Measurements from ENCODE around the gene EXD3.
A peak's percentile ranks its signal among the peaks of the same experiment; 100 is the strongest.

The EXD3 gene

DNA sequence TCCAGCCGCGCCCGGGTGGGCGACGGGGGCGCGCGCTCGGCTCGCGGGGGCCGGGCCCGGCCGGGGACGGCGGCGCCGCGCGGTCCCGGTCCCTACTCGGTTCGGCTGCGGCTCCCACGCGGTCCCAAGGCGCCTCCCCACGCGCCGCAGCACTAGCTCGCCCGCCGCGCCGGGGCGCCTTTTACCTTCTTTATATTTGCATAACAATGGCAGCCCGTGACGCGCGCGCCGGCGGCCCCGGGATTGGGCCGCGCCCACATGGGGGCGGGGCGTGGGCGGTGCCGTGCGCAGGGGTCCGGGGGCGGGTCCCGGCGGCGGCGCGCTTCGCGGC is 120.9 kb downstream of the EXD3 start, which contains the start of gene NRARP:
TSS of gene NRARP (minus strand) at position 154 of the 331 bp plus-strand sequence. CDS start 343 bp downstream, outside the sequence.
- Histone ChIP-seq H3K4me1 (ENCODE audit: control insufficient read depth, insufficient read depth, low read length) (peaks cover 3% of the 10 kb centered on the region), H3K27me3 (replicated peaks; ENCODE audit: control insufficient read depth, insufficient read depth, low read length) (peaks cover 60% of the 10 kb centered on the region)

DNA sequence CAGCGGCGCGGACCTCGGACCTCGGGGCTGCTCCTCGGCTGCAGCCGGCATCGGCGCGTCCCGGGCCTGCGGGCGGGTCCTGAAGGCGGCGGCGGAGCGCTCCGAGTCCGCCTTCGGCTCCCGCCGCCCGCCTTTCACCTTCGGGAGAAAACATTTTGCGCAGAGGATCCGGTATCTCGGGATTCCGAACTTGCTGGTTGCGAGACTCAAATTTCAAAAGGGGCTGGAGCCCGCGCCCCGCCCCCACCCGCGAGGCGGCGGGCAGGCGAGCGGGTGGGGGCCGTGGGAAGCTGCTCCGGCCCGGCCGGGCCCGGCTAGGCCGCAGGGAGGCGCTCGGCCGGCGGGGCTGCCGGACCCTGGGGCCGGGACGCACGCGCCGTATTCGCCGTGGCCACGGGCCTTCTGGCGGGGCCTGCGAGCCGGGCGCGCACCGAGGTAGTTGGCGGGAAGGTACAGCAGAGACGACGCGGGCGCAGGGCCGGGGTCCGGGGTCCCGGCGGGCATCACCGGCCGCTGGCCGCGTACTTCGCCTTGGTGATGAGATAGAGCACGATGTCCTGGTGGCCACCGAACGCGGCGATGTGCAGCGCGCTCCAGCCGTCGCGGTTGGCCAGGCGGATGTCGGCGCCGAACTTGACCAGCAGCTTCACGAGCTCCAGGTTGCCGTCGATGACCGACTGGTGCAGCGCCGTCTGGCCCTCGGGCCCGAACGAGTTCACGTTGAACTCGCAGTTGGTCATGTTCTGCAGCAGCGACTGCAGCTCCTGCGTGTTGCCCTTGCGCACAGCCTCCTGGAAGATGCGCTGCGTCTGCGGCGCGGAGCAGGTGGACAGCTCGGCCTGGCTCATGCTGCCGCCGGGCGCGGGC is 121.6 kb downstream of the EXD3 start:
- H3K36me3 ChIP-seq (ENCODE audit: control insufficient read depth, insufficient read depth, low read length, severe bottlenecking) = no peaks in the 10 kb centered on the region
- H3K4me3 ChIP-seq (ENCODE audit: low read length) = no peak overlapping the region
- peaks cover 63% of the 10 kb centered on the region for H3K27me3 ChIP-seq (replicated peaks; ENCODE audit: control insufficient read depth, insufficient read depth, low read length)
- peak; percentile 63 for DNase-seq (ENCODE audit: low read depth)
- H3K9ac ChIP-seq (ENCODE audit: low read length) = no peak overlapping the region
- H3K4me1 ChIP-seq (ENCODE audit: control insufficient read depth, insufficient read depth, low read length) = peaks cover 3% of the 10 kb centered on the region
- no peaks in the 10 kb centered on the region for H3K9me3 ChIP-seq (ENCODE audit: control insufficient read depth, low read length)

More for the DNA sequence above, 120.9 kb downstream of the EXD3 start, which contains the start of gene NRARP:
- no peak within 1 kb of the TSS for H3K9ac ChIP-seq (ENCODE audit: low read length)
- H3K4me3 ChIP-seq (ENCODE audit: low read length) = no peak within 1 kb of the TSS
- H3K36me3 ChIP-seq (ENCODE audit: control insufficient read depth, insufficient read depth, low read length, severe bottlenecking) = no peaks in the 10 kb centered on the region
- H3K9me3 ChIP-seq (ENCODE audit: control insufficient read depth, low read length) = no peaks in the 10 kb centered on the region
- peak; percentile 90 for DNase-seq (ENCODE audit: low read depth)

DNA sequence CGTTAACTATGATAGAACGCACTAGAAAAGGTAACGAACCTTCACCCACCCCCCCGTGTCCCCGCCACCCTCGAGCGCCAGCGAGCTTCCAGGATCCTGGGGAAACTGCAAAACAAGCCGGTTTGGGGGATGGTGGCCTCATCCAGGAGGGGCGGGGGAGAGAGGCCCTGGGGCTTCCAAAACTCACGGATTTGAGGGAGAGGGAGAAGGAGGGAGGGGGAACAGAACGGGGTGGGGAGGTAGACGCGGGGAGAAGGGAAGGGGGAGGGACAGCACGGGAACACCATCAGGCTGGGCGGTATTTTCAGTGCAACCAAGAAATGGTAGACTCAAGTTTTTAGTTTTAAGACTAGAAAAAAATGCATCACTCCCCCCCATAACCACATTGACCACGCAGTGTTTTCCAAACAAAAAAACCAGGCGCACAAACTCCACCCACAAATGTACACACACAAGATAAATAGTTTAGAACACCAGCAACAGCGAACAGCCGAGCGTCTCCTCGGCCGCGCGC is 122.3 kb downstream of the EXD3 start:
- H3K4me1 ChIP-seq (ENCODE audit: control insufficient read depth, insufficient read depth, low read length) = peaks cover 3% of the 10 kb centered on the region
- H3K27me3 ChIP-seq (replicated peaks; ENCODE audit: control insufficient read depth, insufficient read depth, low read length) = peaks cover 62% of the 10 kb centered on the region
- DNase-seq (ENCODE audit: low read depth) = no peak
- no peak overlapping the region for H3K4me3 ChIP-seq (ENCODE audit: low read length)
- no peaks in the 10 kb centered on the region for H3K9me3 ChIP-seq (ENCODE audit: control insufficient read depth, low read length)
- no peaks in the 10 kb centered on the region for H3K36me3 ChIP-seq (ENCODE audit: control insufficient read depth, insufficient read depth, low read length, severe bottlenecking)
- H3K9ac ChIP-seq (ENCODE audit: low read length) = no peak overlapping the region

DNA sequence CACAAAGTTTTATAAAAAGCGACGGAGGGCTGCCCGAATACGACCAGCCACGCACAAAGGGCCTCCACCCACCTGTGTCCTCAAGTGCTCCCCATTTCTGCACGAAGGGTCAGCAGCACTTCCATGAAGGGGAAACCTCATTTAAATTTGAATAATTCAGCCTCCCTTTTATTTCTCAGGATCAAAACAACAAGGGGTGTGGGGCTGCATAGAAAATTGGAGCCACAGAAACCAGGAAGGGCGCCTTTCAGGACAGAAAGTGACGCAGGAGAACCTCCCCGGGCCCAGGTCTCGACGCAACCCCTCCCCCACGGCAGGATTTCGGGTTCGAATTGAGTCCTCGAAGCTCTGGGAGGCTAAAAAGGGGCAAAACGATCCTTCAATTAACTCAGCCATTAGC is 123.0 kb downstream of the EXD3 start:
- DNase-seq (ENCODE audit: low read depth) = no peak
- no peaks in the 10 kb centered on the region for H3K9me3 ChIP-seq (ENCODE audit: control insufficient read depth, low read length)
- peaks cover 57% of the 10 kb centered on the region for H3K27me3 ChIP-seq (replicated peaks; ENCODE audit: control insufficient read depth, insufficient read depth, low read length)
- peaks cover 3% of the 10 kb centered on the region for H3K4me1 ChIP-seq (ENCODE audit: control insufficient read depth, insufficient read depth, low read length)
- no peak overlapping the region for H3K4me3 ChIP-seq (ENCODE audit: low read length)
- no peaks in the 10 kb centered on the region for H3K36me3 ChIP-seq (ENCODE audit: control insufficient read depth, insufficient read depth, low read length, severe bottlenecking)
- H3K9ac ChIP-seq (ENCODE audit: low read length) = no peak overlapping the region

DNA sequence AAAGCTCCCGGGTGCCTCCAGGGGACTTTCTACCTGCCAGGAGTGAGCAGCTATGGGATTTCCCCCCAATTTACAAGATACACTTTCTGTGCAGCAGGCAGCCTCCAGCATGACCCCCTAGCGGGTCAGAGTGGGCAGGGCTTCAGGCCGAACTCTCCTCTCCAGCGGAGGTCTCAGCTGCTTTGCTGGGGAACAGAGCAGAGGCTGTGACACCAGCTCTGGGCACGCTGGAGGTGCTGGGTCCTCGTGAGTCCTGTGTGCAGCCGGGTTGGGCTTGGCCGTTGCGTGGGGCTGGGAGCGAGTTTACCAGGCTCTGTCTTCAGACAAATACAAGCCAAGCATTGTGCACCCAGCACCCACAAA is 123.8 kb downstream of the EXD3 start:
- Histone ChIP-seq H3K36me3 (ENCODE audit: control insufficient read depth, insufficient read depth, low read length, severe bottlenecking) (no peaks in the 10 kb centered on the region), H3K9ac (ENCODE audit: low read length) (no peak overlapping the region), H3K27me3 (replicated peaks; ENCODE audit: control insufficient read depth, insufficient read depth, low read length) (peaks cover 64% of the 10 kb centered on the region), H3K4me1 (ENCODE audit: control insufficient read depth, insufficient read depth, low read length) (peaks cover 3% of the 10 kb centered on the region), H3K9me3 (ENCODE audit: control insufficient read depth, low read length) (peaks cover 6% of the 10 kb centered on the region), H3K4me3 (ENCODE audit: low read length) (no peak overlapping the region)
- DNase-seq (ENCODE audit: low read depth) = no peak

GRCh38 chr9:137298401-137299202 is 124.4 kb downstream of the EXD3 start:
- no peak for DNase-seq (ENCODE audit: low read depth)
- H3K27me3 ChIP-seq (replicated peaks; ENCODE audit: control insufficient read depth, insufficient read depth, low read length) = peaks cover 63% of the 10 kb centered on the region
- H3K9me3 ChIP-seq (ENCODE audit: control insufficient read depth, low read length) = peaks cover 7% of the 10 kb centered on the region
- no peaks in the 10 kb centered on the region for H3K36me3 ChIP-seq (ENCODE audit: control insufficient read depth, insufficient read depth, low read length, severe bottlenecking)
- no peak overlapping the region for H3K9ac ChIP-seq (ENCODE audit: low read length)
- no peak overlapping the region for H3K4me3 ChIP-seq (ENCODE audit: low read length)
- H3K4me1 ChIP-seq (ENCODE audit: control insufficient read depth, insufficient read depth, low read length) = peaks cover 3% of the 10 kb centered on the region

DNA sequence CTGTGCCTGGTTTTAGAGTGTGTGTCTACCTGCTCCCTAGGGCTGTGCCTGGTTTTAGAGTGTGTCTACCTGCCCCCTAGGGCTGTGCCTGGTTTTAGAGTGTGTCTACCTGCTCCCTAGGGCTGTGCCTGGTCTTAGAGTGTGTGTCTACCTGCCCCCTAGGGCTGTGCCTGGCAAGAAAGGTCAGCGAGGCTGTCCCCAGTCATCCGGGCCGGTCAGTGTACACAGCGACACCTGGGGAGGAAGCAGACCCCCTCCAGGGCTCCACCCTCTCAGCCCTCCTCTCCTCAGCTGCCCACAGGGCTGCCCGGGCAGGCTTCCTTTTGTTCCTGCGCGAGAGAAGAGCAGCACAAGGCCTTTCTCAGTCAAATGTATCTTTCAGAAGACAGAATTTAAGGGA is 125.0 kb downstream of the EXD3 start:
- Histone ChIP-seq H3K36me3 (ENCODE audit: control insufficient read depth, insufficient read depth, low read length, severe bottlenecking) (no peaks in the 10 kb centered on the region), H3K4me1 (ENCODE audit: control insufficient read depth, insufficient read depth, low read length) (peaks cover 3% of the 10 kb centered on the region), H3K27me3 (replicated peaks; ENCODE audit: control insufficient read depth, insufficient read depth, low read length) (peaks cover 64% of the 10 kb centered on the region), H3K4me3 (ENCODE audit: low read length) (no peak overlapping the region), H3K9me3 (ENCODE audit: control insufficient read depth, low read length) (peaks cover 7% of the 10 kb centered on the region), H3K9ac (ENCODE audit: low read length) (no peak overlapping the region)
- DNase-seq (ENCODE audit: low read depth) = no peak

DNA sequence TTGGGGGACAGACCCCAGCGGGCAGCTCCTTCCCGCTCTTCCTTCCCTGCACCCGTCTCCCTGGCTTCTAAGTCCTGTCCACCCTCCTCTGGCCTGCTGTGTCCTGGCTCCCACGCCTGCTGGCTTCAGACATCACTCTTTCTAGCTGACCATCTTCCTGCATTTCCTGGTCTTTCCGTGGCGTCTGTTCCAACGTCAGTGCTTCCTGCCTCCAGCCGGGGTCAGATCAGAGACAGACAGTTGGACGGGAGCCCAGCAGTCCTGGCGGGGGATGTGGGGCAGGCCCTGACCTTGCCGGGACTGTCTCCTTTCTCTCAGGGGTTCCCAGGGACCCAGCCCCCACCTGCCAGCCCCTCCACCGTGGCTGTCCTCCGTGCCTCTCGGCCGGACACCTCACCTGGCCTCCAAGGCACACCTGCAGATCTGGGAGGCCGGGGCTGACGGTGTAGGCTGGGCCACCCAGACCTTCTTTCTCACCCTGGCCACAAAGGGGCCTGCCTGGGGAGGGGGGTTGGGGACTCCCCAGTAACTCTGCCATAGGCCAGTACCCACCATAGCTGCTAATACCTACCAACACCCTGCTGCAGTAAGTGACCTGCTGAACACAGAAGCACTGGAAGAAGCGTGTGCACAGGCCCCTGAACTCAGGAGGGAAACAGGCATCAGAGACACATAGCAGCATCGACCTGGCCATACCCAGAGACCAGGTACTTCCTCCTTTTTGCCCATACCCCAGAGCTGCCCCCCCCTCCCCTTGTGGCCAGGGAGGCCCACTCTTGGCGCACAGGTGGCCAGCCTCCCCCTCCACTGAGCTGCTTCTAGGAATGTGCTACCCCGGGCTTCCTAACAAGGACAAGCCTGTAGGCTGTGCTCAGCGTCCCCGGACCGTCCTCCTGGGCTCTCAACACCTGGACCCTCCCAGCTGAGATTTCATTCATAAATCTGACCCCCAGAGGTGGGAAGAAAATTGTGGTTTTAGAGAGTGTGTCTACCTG is 126.0 kb downstream of the EXD3 start:
- peaks cover 3% of the 10 kb centered on the region for H3K4me1 ChIP-seq (ENCODE audit: control insufficient read depth, insufficient read depth, low read length)
- peaks cover 64% of the 10 kb centered on the region for H3K27me3 ChIP-seq (replicated peaks; ENCODE audit: control insufficient read depth, insufficient read depth, low read length)
- no peak for DNase-seq (ENCODE audit: low read depth)

DNA sequence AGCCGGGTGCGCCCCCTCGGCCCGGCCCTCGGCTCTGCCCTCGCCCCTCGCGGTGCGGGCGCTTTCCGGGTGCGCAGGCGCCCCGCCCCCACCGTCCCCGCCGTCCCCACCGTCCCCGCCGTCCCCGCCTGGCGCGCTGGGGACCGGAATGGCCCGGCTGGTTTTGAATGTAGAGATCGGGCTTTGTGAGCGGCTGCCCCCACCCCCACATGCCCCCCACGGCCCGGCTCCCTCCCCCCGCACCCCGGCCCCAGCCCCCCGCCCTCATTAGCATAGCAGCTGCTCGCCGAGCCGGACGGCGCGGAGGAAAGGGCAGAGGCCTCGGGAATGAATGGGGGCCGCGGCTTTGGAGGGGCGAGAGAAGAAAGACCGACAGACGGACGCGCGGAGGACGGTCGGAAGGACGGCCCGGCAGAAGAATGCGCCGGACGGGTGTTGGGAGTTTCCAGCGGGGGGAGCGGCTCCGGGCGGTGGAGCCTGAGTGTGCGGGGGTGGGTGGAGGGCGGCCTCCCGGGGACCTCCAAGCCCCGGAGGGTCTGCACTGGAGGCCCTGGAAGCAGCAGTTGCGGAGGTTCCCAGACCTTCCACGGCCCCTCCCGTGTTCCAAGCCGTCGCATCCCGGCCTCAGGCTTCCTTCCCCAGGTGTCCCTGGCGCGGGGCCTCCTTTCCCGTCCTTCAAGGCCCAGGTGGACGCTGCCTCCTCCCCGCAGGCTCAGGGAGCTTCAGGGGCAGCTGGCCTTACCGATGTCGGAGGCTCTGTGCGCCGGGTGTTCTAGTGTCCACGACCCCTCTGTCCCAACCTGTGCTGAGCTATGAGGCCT is 126.9 kb downstream of the EXD3 start:
- peaks cover 64% of the 10 kb centered on the region for H3K27me3 ChIP-seq (replicated peaks; ENCODE audit: control insufficient read depth, insufficient read depth, low read length)
- DNase-seq (ENCODE audit: low read depth) = no peak
- no peak overlapping the region for H3K4me3 ChIP-seq (ENCODE audit: low read length)
- no peaks in the 10 kb centered on the region for H3K36me3 ChIP-seq (ENCODE audit: control insufficient read depth, insufficient read depth, low read length, severe bottlenecking)
- no peak overlapping the region for H3K9ac ChIP-seq (ENCODE audit: low read length)
- H3K4me1 ChIP-seq (ENCODE audit: control insufficient read depth, insufficient read depth, low read length) = peaks cover 3% of the 10 kb centered on the region
- peaks cover 7% of the 10 kb centered on the region for H3K9me3 ChIP-seq (ENCODE audit: control insufficient read depth, low read length)

More for the DNA sequence above, 126.0 kb downstream of the EXD3 start:
- Histone ChIP-seq H3K4me3 (ENCODE audit: low read length) (no peak overlapping the region), H3K9ac (ENCODE audit: low read length) (no peak overlapping the region), H3K36me3 (ENCODE audit: control insufficient read depth, insufficient read depth, low read length, severe bottlenecking) (no peaks in the 10 kb centered on the region), H3K9me3 (ENCODE audit: control insufficient read depth, low read length) (peaks cover 7% of the 10 kb centered on the region)

DNA sequence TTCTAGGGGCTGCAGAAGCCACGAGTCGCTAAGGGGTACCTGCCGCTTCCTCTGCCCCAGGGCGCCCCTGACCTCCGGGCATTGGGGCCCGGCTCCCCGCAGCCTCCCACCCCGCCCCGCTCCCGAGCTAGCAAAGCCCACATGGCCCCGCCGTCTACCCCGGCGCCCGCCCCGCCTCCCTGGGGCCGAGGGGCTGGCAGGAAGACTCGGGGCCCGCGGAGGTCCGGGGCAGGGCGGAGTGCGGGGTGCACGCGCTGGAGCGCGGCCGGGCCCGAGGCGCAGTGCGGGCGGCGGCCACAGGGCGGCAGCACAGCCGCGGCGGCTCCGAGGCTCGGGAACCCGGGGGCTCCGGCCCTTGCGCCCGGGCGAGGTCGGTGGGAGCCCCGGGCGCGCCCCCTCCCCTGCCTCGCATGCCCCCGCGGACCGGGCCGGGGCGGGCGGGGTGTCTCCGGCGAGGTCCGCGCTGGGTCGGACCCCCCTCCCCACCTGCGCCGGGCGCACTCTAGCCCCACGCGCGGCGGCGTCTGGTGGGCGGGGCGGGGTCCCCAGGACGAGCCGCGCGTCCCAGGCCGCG is 127.6 kb downstream of the EXD3 start:
- Histone ChIP-seq H3K9me3 (ENCODE audit: control insufficient read depth, low read length) (peaks cover 7% of the 10 kb centered on the region), H3K27me3 (replicated peaks; ENCODE audit: control insufficient read depth, insufficient read depth, low read length) (peaks cover 64% of the 10 kb centered on the region), H3K4me1 (ENCODE audit: control insufficient read depth, insufficient read depth, low read length) (no peaks in the 10 kb centered on the region), H3K4me3 (ENCODE audit: low read length) (no peak overlapping the region), H3K9ac (ENCODE audit: low read length) (no peak overlapping the region), H3K36me3 (ENCODE audit: control insufficient read depth, insufficient read depth, low read length, severe bottlenecking) (no peaks in the 10 kb centered on the region)
- DNase-seq (ENCODE audit: low read depth) = peak; percentile 65

All from adipocyte (in vitro differentiated cells).